HFF-Myc (cell line): ENCODE results near the gene MTMR12.
"Not testable (repeated sequence)": the region's sequence is repeated elsewhere in the genome, so short reads cannot be mapped to it uniquely, and the experiment has no call there.

Experiments
- DNase-seq: peaks from one replicate; pipeline ENCODE4 v3.0.0-alpha.2; 2011; ENCODE audit warnings: low read depth; ENCODE audit errors: extremely low read depth
- H3K4me3 ChIP-seq: replicated peaks from 2 replicates; pipeline ENCODE4 v1.5.1; 2011; ENCODE audit warnings: low read depth, mild to moderate bottlenecking, control low read depth, low read length
- TF ChIP-seq, protein P1 (sequence below): IDR thresholded peaks from 2 replicates; pipeline ENCODE4 v1.5.1; 2012; ENCODE audit warnings: mild to moderate bottlenecking, low read depth, low read length, control low read depth; ENCODE audit errors: missing control alignments

Gene MTMR12

DNA sequence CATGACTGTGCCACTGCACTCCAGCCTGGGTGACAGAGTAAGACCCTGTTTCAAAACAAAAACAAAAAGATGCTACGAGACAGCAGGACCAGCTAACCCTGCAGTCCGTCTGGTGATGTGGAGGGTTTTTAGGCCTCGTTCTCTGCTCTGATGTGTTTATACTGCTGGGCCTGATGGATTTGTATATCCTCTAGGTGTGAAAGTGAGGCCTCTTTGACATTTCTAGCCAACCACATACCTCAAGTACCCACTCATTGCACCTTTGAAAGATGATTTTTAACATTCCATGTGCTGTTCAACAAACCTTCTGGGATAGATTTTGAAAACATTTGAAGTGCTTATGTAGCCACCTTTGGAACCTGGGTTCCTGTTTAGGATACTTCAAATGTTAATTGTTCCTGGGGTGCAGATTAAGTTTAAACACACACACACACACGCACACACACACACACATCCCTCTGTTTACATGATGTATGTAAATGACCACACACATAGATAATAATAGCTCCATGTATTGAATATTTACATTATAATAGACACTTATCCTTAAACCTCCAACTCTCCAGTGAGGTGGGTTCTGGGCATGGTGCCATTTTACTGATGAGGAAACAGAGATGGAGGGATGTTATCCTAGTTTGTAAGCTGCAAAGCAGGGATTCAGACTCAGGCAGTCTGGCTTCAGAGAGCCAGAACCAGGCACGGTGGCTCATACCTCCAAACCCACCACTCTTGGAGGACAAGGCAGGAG is 89.8 kb downstream of the MTMR12 start:
- no peak overlapping the region for H3K4me3 ChIP-seq
- no peak for DNase-seq
- TF ChIP-seq, protein P1, sequence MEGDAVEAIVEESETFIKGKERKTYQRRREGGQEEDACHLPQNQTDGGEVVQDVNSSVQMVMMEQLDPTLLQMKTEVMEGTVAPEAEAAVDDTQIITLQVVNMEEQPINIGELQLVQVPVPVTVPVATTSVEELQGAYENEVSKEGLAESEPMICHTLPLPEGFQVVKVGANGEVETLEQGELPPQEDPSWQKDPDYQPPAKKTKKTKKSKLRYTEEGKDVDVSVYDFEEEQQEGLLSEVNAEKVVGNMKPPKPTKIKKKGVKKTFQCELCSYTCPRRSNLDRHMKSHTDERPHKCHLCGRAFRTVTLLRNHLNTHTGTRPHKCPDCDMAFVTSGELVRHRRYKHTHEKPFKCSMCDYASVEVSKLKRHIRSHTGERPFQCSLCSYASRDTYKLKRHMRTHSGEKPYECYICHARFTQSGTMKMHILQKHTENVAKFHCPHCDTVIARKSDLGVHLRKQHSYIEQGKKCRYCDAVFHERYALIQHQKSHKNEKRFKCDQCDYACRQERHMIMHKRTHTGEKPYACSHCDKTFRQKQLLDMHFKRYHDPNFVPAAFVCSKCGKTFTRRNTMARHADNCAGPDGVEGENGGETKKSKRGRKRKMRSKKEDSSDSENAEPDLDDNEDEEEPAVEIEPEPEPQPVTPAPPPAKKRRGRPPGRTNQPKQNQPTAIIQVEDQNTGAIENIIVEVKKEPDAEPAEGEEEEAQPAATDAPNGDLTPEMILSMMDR: no peak

DNA sequence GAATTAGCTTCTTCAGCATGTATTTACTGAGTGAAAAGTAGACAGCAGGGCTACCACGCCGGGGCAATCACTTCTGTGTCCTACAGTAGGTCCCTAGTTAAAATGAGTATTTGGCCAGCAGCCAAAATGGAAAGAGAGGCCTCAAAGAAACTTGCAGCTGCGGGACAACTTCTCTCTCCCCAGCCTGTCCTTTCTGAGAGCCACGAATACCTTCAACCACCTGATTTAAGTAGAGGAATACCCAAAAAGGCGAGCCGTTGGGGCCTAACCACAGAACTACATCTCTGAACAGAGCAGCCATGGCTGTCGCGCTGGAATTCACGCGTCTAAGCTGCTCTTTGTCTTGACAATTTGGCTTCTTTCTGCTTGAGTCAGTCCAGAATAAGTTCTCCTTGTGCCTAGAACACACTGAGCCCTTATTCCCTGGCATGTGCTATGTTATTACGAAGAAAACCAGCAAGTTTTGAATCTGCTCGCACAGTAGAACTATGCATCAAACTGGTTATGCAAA is 94.8 kb downstream of the MTMR12 start:
- no peak overlapping the region for H3K4me3 ChIP-seq
- DNase-seq: no peak
- TF ChIP-seq, protein P1: no peak

DNA sequence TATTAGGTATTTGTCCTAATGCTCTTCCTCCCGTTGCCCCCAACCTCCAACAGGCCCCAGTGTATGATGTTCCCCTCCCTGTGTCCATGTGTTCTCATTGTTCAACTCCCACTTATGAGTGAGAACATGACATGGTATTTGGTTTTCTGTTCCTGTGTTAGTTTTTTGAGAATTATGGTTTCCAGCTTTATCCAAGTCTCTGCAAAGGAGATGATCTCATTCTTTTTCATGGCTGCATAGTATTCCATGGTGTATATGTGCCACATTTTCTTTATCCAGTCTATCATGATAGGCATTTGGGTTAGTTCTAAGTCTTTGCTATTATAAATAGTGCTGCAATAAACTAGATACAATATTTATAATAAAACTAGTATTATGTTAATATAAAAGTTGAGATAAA is 98.4 kb downstream of the MTMR12 start:
- DNase-seq, H3K4me3 ChIP-seq: not testable (repeated sequence)

DNA sequence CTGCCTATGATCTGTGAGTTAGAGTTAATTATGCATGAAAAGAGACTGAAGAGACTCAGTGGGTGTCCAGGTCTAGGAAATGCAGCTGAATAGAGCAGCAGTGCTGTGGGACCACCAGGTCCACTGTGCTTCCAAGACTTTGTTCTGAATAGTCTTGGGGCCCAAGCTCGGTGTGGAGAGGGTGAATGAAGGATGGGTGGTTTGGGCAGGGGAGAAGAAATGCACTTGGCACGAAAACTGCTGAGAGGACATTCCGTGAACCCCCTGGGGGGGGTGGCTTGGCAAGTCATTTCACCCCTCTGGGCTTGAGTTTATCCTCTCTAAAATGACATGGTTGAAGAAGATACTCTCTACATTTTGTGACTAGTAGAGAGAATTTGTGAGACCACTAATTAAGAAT is 102.6 kb downstream of the MTMR12 start:
- H3K4me3 ChIP-seq: no peak overlapping the region

DNA sequence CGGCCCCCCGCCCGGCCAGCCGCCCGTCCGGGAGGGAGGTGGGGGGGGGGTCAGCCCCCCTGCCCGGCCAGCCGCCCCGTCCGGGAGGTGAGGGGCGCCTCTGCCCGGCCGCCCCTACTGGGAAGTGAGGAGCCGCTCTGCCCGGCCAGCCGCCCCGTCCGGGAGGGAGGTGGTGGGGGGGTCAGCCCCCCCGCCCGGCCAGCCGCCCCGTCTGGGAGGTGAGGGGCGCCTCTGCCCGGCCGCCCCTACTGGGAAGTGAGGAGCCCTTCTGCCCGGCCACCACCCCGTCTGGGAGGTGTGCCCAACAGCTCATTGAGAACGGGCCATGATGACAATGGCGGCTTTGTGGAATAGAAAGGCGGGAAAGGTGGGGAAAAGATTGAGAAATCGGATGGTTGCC is 103.9 kb downstream of the MTMR12 start:
- DNase-seq, H3K4me3 ChIP-seq: not testable (repeated sequence)

More for the DNA sequence above, 102.6 kb downstream of the MTMR12 start:
- TF ChIP-seq, protein P1: no peak
- no peak for DNase-seq

DNA sequence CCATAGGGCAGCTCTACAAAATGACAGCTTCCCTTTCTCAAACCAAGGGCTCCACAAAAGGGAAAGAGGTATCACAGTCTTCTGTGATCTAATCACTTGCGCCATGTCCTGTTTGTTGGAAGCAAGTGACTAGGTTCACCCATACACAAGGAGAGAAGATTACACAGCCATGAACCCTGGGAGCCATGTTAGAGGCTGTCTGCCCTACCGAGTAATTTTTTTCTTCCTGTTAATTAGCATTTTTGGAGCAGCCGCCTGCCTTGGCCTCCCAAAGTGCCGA is 105.4 kb downstream of the MTMR12 start:
- DNase-seq: no peak
- TF ChIP-seq, protein P1: no peak
- no peak overlapping the region for H3K4me3 ChIP-seq

DNA sequence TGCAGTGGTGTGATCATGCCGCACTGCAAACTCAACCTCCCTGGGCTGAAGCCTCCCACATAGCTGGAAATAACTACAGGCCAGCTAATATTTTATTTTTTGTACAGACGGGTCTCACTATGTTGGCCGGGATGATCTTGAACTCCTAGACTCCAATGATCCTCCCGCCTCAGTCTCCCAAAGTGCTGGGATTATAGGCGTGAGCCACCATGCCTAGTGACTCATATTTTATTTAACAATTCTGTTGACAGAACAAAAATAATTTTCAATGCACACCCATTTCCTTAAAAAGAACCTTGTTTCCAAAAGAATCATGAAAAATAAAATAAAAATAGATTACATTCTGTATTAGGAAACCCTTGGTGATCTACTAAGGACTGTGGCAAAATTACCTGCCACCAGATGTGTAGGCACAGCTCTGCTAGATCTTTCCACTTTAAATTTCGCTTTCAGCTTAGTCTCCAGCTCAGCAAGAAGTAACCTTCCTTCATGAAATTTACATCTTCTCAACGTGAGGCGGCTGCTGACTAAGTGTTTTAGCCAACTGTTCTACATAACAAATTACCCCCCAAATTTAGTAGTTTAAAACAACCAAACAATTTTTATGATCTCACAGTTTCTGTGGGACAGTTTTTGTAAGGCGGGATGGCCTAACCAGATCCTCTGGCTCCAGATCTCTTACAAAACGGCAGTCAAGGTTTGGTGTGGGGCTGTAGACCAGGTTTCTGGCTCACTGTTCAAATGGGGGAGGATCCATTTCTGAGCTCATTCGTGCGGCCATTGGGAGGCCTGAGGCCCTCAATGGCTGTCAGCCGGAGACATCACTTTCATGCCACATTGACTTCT is 106.0 kb downstream of the MTMR12 start:
- no peak for DNase-seq
- TF ChIP-seq, protein P1: no peak
- H3K4me3 ChIP-seq: no peak overlapping the region
